ENCODE data around the gene RNH1.

GRCh38 chr11:462107-462890, 44.7 kb downstream of the RNH1 start:
- no peak for TF ChIP-seq CTCF (conservative IDR thresholded peaks at IDR 0.05 in 1 of 2, IDR thresholded peaks at IDR 0.05 in 1 of 2; ENCODE audit: low read depth in 1 of 2, low read length in 2 of 2)
- no peak for TF ChIP-seq EZH2 (IDR thresholded peaks at IDR 0.05; ENCODE audit: low read length, missing control alignments)
